ENCODE data around the gene TCEAL7. TPM values are rescaled to one million over a fixed set of nuclear protein-coding genes. Genes with fewer than 3 reads are reported as not detected.

The TCEAL7 gene
- total RNA-seq, 1 experiment from 2014 or later = 0.20 TPM

GRCh38 chrX:103360092-103360491, 30.1 kb downstream of the TCEAL7 start (continued):
- TF ChIP-seq ZBTB33 (IDR thresholded peaks at IDR 0.05; ENCODE audit: extremely low read depth, insufficient replicate concordance, low read length) (no peak), REST (IDR thresholded peaks at IDR 0.05; ENCODE audit: low read depth) (no peak)

- POLR2A ChIA-PET = no interaction called here
- intact Hi-C loops (cut with micrococcal nuclease) = no loop called here
- RAD21 ChIA-PET (ENCODE audit: low non-redundant PET in 1 of 2, low total read pairs in 2 of 2, uncharacterized antibody in 2 of 2, unreplicated experiment in 2 of 2) = no interaction called here
Observed at GRCh38 chrX:103360916-103361315, 30.9 kb downstream of the TCEAL7 start.

More at GRCh38 chrX:103360916-103361315, 30.9 kb downstream of the TCEAL7 start:
- TF ChIP-seq JUND (IDR thresholded peaks at IDR 0.05) (no peak), ELF1 (IDR thresholded peaks at IDR 0.05; ENCODE audit: borderline replicate concordance, low read depth) (no peak), POLR2AphosphoS5 (IDR thresholded peaks at IDR 0.05; ENCODE audit: low read depth, low read length) (no peak), CTCF (IDR thresholded peaks at IDR 0.05 in 2 of 3, conservative IDR thresholded peaks at IDR 0.05 in 1 of 3; ENCODE audit: borderline replicate concordance in 1 of 3, insufficient read depth in 1 of 3, low read depth in 2 of 3, low read length in 2 of 3) (no peak), CEBPB (IDR thresholded peaks at IDR 0.05; ENCODE audit: low read depth) (no peak), RAD21 (IDR thresholded peaks at IDR 0.05; ENCODE audit: low read depth) (no peak), POLR2A (IDR thresholded peaks at IDR 0.05; ENCODE audit: borderline replicate concordance, extremely low read depth, insufficient read depth, insufficient read length) (no peak), REST (IDR thresholded peaks at IDR 0.05; ENCODE audit: low read depth) (no peak), ZFX (IDR thresholded peaks at IDR 0.05) (no peak), TCF7L2 (IDR thresholded peaks at IDR 0.05; ENCODE audit: borderline replicate concordance, extremely low read depth, insufficient read depth, insufficient read length) (no peak)
- CTCF ChIA-PET = no interaction called here
- Histone ChIP-seq H3K79me2 (ENCODE audit: insufficient read depth, low read length) (0 out of 2 replicates have a peak, but pooled peaks cover 9% of the 10 kb centered on the region), H3K9ac (ENCODE audit: low read length) (no peak overlapping the region), H3K27me3 (ENCODE audit: insufficient read depth, low read length) (no peaks in the 10 kb centered on the region), H3K27ac (ENCODE audit: low read depth, low read length) (no peak overlapping the region), H4K20me1 (ENCODE audit: insufficient read depth) (no peaks in the 10 kb centered on the region), H3K36me3 (ENCODE audit: control insufficient read depth in 1 of 2, insufficient read depth in 2 of 2, low read length in 2 of 2) (no peaks in the 10 kb centered on the region; a peak in 1 of 4 replicates), H3K9me2 (ENCODE audit: insufficient read depth) (no peaks in the 10 kb centered on the region), H3K4me2 (ENCODE audit: low read length) (no peak overlapping the region), H2AFZ (ENCODE audit: low read depth, low read length, poor library complexity, severe bottlenecking) (no peak overlapping the region), H3K4me3 (replicated peaks in 1 of 2; ENCODE audit: low read depth in 1 of 2, low read length in 2 of 2) (no peak overlapping the region), H3K4me1 (ENCODE audit: control insufficient read depth in 1 of 2, insufficient read depth in 2 of 2, low read length in 2 of 2) (peaks cover 6 to 12% of the 10 kb centered on the region in 2 experiments), H3K9me3 (ENCODE audit: control insufficient read depth in 1 of 2, insufficient read depth in 1 of 2, low read depth in 1 of 2, low read length in 2 of 2) (no peaks in the 10 kb centered on the region)
- no peak for ATAC-seq
- DNase-seq (ENCODE audit: low read depth, low spot score) = no peak
- BruUV-seq (replicated peaks) = no TSS peak
